HepG2 (cell line): Measurements from ENCODE around the gene IGF2. TPM values are rescaled to one million over a fixed set of nuclear protein-coding genes. Genes with fewer than 3 reads are reported as not detected.
A peak's percentile ranks its signal among the peaks of the same experiment; 100 is the strongest.

Source experiments
- BORCS8-MEF2B ChIP-seq: sonication (generic); formaldehyde crosslinking; IDR thresholded peaks from 2 replicates; pipeline ENCODE4 v1.8.0; 2022; ENCODE audit warnings: mild to moderate bottlenecking, missing genetic modification reagents
- CSRNP2 ChIP-seq: sonication (generic); formaldehyde crosslinking; conservative IDR thresholded peaks from 2 replicates; pipeline ENCODE4 v1.8.0; 2022; ENCODE audit warnings: low read depth, missing genetic modification reagents
- E2F5 ChIP-seq: sonication (generic); formaldehyde crosslinking; conservative IDR thresholded peaks from 2 replicates; pipeline ENCODE4 v1.4.0; 2020; ENCODE audit warnings: missing genetic modification reagents
- EP300 ChIP-seq, 3 experiments: sonication (generic) in 1 of 3; formaldehyde crosslinking in 1 of 3; IDR thresholded peaks; 2 replicates each; pipeline versions ENCODE4 v1.5.1 to v1.6.1; 2011 to 2020; ENCODE audit warnings: low read depth in 2 of 3, low read length in 2 of 3, borderline replicate concordance in 1 of 3, improper control_type of control experiment in 1 of 3, mild to moderate bottlenecking in 1 of 3, missing genetic modification reagents in 1 of 3, moderate library complexity in 1 of 3
- KAT8 ChIP-seq: IDR thresholded peaks from 2 replicates; pipeline ENCODE4 v1.6.1; 2016; ENCODE audit warnings: missing genetic modification reagents, missing compliant biosample characterization
- KDM2A ChIP-seq: sonication (generic); formaldehyde crosslinking; IDR thresholded peaks from 2 replicates; pipeline ENCODE4 v1.4.0; 2020; ENCODE audit warnings: low read depth, missing genetic modification reagents, borderline replicate concordance
- MEF2D ChIP-seq: sonication (generic); formaldehyde crosslinking; IDR thresholded peaks from 2 replicates; pipeline ENCODE4 v1.5.1; 2020; ENCODE audit warnings: mild to moderate bottlenecking, missing genetic modification reagents
- MLXIP ChIP-seq: sonication (generic); formaldehyde crosslinking; IDR thresholded peaks from 2 replicates; pipeline ENCODE4 v1.9.0; 2021; ENCODE audit warnings: missing genetic modification reagents, borderline replicate concordance
- NFATC3 ChIP-seq: sonication (generic); formaldehyde crosslinking; IDR thresholded peaks from 2 replicates; pipeline ENCODE4 v1.5.1; 2020; ENCODE audit warnings: mild to moderate bottlenecking, missing genetic modification reagents
- RXRB ChIP-seq: IDR thresholded peaks from 2 replicates; pipeline ENCODE4 v1.6.1; 2016; ENCODE audit warnings: borderline replicate concordance, missing genetic modification reagents, missing compliant biosample characterization
- SIX1 ChIP-seq: sonication (generic); formaldehyde crosslinking; IDR thresholded peaks from 2 replicates; pipeline ENCODE4 v1.4.0; 2020; ENCODE audit warnings: missing genetic modification reagents, borderline replicate concordance
- TGIF2 ChIP-seq: IDR thresholded peaks from 2 replicates; pipeline ENCODE4 v1.6.1; 2016; ENCODE audit warnings: control low read depth, missing compliant biosample characterization
- XBP1 ChIP-seq: sonication (generic); formaldehyde crosslinking; IDR thresholded peaks from 2 replicates; pipeline ENCODE4 v1.5.0; 2020; ENCODE audit warnings: missing genetic modification reagents
- YEATS4 ChIP-seq: sonication (generic); formaldehyde crosslinking; IDR thresholded peaks from 2 replicates; pipeline ENCODE4 v1.4.0; 2020; ENCODE audit warnings: missing genetic modification reagents, borderline replicate concordance
- ZFP1 ChIP-seq: IDR thresholded peaks from 2 replicates; pipeline ENCODE4 v1.6.1; 2016
- ZNF121 ChIP-seq: sonication (generic); formaldehyde crosslinking; IDR thresholded peaks from 2 replicates; pipeline ENCODE4 v1.5.0; 2020; ENCODE audit warnings: mild to moderate bottlenecking, missing genetic modification reagents
- ZNF326 ChIP-seq: sonication (generic); formaldehyde crosslinking; IDR thresholded peaks from 2 replicates; pipeline ENCODE4 v1.4.0; 2020; ENCODE audit warnings: missing genetic modification reagents, borderline replicate concordance
- ZNF570 ChIP-seq: sonication (generic); formaldehyde crosslinking; IDR thresholded peaks from 2 replicates; pipeline ENCODE4 v1.4.0; 2020; ENCODE audit warnings: mild to moderate bottlenecking, missing genetic modification reagents, borderline replicate concordance
- ZNF737 ChIP-seq: sonication (generic); formaldehyde crosslinking; IDR thresholded peaks from 2 replicates; pipeline ENCODE4 v1.5.0; 2020; ENCODE audit warnings: missing genetic modification reagents, mild to moderate bottlenecking, borderline replicate concordance
- ZNF780A ChIP-seq: sonication (generic); formaldehyde crosslinking; IDR thresholded peaks from 2 replicates; pipeline ENCODE4 v1.8.0; 2022; ENCODE audit warnings: mild to moderate bottlenecking, missing genetic modification reagents, moderate library complexity
- polyA plus RNA-seq, 8 experiments: library from polyadenylated mRNA; depleted of rRNA in 3 of 8; stranded (reverse) in 7 of 8; unstranded in 1 of 8; fragments of >200 nt; fragmentation: Illumina TruSeq in 4 of 8; extraction: Trizol in 4 of 8; gene quantifications; 2 replicates each; pipeline versions ENCODE4 v1.2.1 to v1.2.3, GENCODE V29; 2011 to 2016; ENCODE audit warnings: low read depth in 4 of 8, missing spikeins in 1 of 8, mixed read lengths in 1 of 8; ENCODE audit not compliant: insufficient read depth in 1 of 8
- total RNA-seq, 5 experiments: library from RNA; depleted of rRNA; stranded (reverse); fragments of >200 nt; fragmentation: Illumina TruSeq; extraction: Trizol; gene quantifications; 2 replicates each; pipeline ENCODE4 v1.2.3, GENCODE V29; 2016; ENCODE audit warnings: low read depth in 1 of 5

IGF2 gene
- total and polyA plus RNA-seq, 2 of the 13 experiments (the other 11 are each of a cell fraction or from before 2014, with no cell fraction given): 79.1 to 254 TPM

GRCh38 chr11:2130881-2131352 lies 8.3 kb downstream of the IGF2 start (continued):
- TF ChIP-seq SIX1 (CRISPR knock-in tag): no peak
- no peak for TF ChIP-seq ZNF121 (CRISPR knock-in tag)
- TF ChIP-seq BORCS8-MEF2B (CRISPR knock-in tag): no peak
- no peak for TF ChIP-seq EP300 (IDR thresholded peaks at IDR 0.05; ENCODE audit: low read depth in 2 of 2, low read length in 2 of 2)
- 0 out of 2 replicates have a peak, but pooled peaks have one; percentile 20 for TF ChIP-seq EP300 (CRISPR knock-in tag; IDR thresholded peaks at IDR 0.05; ENCODE audit: borderline replicate concordance)
- TF ChIP-seq ZNF737: no peak; the same call in 1 of the 2 replicates
- TF ChIP-seq MEF2D (CRISPR knock-in tag): no peak
- TF ChIP-seq MLXIP: no peak
- no peak for TF ChIP-seq ZNF780A
- no peak for TF ChIP-seq E2F5 (CRISPR knock-in tag)
- no peak for TF ChIP-seq ZFP1 (CRISPR knock-in tag)
- no peak for TF ChIP-seq YEATS4
- 0 out of 2 replicates have a peak, but pooled peaks have one; percentile 19 for TF ChIP-seq KDM2A (CRISPR knock-in tag)
- no peak for TF ChIP-seq ZNF570 (CRISPR knock-in tag)
- 0 out of 2 replicates have a peak, but pooled peaks have one; percentile 37 for TF ChIP-seq TGIF2
- TF ChIP-seq XBP1 (CRISPR knock-in tag): no peak
- 0 out of 2 replicates have a peak, but pooled peaks have one; percentile 50 for TF ChIP-seq ZNF326 (CRISPR knock-in tag)
- TF ChIP-seq KAT8 (CRISPR knock-in tag): no peak
- TF ChIP-seq RXRB: peak; percentile 30; the same call in 1 of the 2 replicates
- no peak for TF ChIP-seq NFATC3 (CRISPR knock-in tag)
- TF ChIP-seq CSRNP2 (CRISPR knock-in tag): 0 out of 2 replicates have a peak, but pooled peaks have one; percentile 21
